ENCODE measurements around the gene TECTB.

DNA sequence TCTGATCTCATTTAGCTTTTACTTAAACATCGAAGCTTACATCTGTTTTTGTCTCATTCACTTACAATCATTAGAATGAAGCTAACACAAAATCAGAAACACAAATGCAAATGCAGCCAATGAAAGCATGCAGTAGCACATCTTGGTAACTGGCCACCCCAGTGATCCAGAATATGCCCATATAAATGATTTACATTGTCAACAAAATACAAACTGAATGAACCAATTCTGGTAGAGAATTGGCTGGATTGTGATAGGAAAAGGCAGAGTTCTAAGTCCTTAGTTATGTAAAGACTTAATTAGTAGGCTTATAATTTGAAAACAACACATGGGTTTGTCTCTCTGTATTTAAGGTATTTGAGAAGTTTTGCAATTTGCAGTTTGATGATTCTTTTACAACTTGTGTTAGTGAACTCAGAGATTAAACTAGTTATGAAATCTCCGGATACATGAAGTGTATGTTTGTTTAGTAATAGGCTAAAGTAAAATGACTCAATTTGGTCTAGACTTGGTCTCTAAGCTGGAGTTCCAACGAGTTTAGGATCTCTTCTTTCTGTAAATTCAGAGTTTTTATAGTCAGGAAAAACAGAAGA, 21.2 kb downstream of the TECTB start:
- TF ChIP-seq, protein P1, sequence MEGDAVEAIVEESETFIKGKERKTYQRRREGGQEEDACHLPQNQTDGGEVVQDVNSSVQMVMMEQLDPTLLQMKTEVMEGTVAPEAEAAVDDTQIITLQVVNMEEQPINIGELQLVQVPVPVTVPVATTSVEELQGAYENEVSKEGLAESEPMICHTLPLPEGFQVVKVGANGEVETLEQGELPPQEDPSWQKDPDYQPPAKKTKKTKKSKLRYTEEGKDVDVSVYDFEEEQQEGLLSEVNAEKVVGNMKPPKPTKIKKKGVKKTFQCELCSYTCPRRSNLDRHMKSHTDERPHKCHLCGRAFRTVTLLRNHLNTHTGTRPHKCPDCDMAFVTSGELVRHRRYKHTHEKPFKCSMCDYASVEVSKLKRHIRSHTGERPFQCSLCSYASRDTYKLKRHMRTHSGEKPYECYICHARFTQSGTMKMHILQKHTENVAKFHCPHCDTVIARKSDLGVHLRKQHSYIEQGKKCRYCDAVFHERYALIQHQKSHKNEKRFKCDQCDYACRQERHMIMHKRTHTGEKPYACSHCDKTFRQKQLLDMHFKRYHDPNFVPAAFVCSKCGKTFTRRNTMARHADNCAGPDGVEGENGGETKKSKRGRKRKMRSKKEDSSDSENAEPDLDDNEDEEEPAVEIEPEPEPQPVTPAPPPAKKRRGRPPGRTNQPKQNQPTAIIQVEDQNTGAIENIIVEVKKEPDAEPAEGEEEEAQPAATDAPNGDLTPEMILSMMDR (IDR thresholded peaks at IDR 0.05; ENCODE audit: low read depth, low read length): no peak
- TF ChIP-seq EZH2phosphoT487 (IDR thresholded peaks at IDR 0.05; ENCODE audit: low read depth): no peak

Measured in OCI-LY3 (cell line).